ENCODE measurements around the gene SAMD4A.

SAMD4A gene

GRCh38 chr14:54823757-54824549 is 257.0 kb downstream of the SAMD4A start:
- TF ChIP-seq, protein P1, sequence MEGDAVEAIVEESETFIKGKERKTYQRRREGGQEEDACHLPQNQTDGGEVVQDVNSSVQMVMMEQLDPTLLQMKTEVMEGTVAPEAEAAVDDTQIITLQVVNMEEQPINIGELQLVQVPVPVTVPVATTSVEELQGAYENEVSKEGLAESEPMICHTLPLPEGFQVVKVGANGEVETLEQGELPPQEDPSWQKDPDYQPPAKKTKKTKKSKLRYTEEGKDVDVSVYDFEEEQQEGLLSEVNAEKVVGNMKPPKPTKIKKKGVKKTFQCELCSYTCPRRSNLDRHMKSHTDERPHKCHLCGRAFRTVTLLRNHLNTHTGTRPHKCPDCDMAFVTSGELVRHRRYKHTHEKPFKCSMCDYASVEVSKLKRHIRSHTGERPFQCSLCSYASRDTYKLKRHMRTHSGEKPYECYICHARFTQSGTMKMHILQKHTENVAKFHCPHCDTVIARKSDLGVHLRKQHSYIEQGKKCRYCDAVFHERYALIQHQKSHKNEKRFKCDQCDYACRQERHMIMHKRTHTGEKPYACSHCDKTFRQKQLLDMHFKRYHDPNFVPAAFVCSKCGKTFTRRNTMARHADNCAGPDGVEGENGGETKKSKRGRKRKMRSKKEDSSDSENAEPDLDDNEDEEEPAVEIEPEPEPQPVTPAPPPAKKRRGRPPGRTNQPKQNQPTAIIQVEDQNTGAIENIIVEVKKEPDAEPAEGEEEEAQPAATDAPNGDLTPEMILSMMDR (IDR thresholded peaks at IDR 0.05; ENCODE audit: low read depth, low read length, missing control alignments), result no peak
- no peak overlapping the region for H3K4me3 ChIP-seq (ENCODE audit: low read depth, low read length)
- DNase-seq (ENCODE audit: low read depth), result no peak

GRCh38 chr14:54828037-54828436 is 261.1 kb downstream of the SAMD4A start:
- DNase-seq (ENCODE audit: low read depth), result no peak
- TF ChIP-seq, protein P1 (IDR thresholded peaks at IDR 0.05; ENCODE audit: low read depth, low read length, missing control alignments), result no peak
- no peak overlapping the region for H3K4me3 ChIP-seq (ENCODE audit: low read depth, low read length)

- H3K4me3 ChIP-seq (ENCODE audit: low read depth, low read length), result no peak overlapping the region
- no peak for DNase-seq (ENCODE audit: low read depth)
These were observed 262.7 kb downstream of the SAMD4A start for GRCh38 chr14:54829486-54830224.

GRCh38 chr14:54830650-54831049 is 263.7 kb downstream of the SAMD4A start:
- TF ChIP-seq, protein P1 (IDR thresholded peaks at IDR 0.05; ENCODE audit: low read depth, low read length, missing control alignments), result no peak
- DNase-seq (ENCODE audit: low read depth), result no peak
- no peak overlapping the region for H3K4me3 ChIP-seq (ENCODE audit: low read depth, low read length)

More at GRCh38 chr14:54829486-54830224, 262.7 kb downstream of the SAMD4A start:
- TF ChIP-seq, protein P1 (IDR thresholded peaks at IDR 0.05; ENCODE audit: low read depth, low read length, missing control alignments), result no peak

DNA sequence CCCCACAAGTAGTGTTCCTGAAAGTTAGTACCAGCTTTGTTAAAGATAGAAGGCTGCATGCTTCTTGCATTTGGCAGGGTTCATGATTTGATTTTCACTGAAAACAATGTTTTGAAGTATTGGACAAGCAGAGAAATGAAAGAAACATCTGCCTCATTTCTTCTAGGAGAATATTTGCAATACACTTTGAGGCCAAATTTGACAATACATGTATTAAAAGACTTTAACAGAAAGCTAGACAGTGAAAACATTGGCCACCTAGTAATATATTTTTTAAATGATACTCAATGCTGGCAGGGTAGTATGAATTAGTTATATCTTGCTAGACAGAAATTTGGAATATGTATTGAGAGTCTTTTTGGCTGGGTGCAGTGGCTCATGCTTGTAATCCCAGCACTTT is 267.2 kb downstream of the SAMD4A start:
- H3K4me3 ChIP-seq (ENCODE audit: low read depth, low read length), result no peak overlapping the region
- TF ChIP-seq, protein P1 (IDR thresholded peaks at IDR 0.05; ENCODE audit: low read depth, low read length, missing control alignments), result no peak
- no peak for DNase-seq (ENCODE audit: low read depth)

- TF ChIP-seq, protein P1 (IDR thresholded peaks at IDR 0.05; ENCODE audit: low read depth, low read length, missing control alignments), result no peak
- no peak for DNase-seq (ENCODE audit: low read depth)
- H3K4me3 ChIP-seq (ENCODE audit: low read depth, low read length), result no peak overlapping the region
These were observed 267.8 kb downstream of the SAMD4A start for GRCh38 chr14:54834727-54835126.
